Endothelial cell of umbilical vein (primary cell): ENCODE results near the gene TMEM209. TPM values are rescaled to one million over a fixed set of nuclear protein-coding genes. Genes with fewer than 3 reads are reported as not detected.

Experiments used
- BruUV-seq: library from RNA; stranded (reverse); fragments of 400-500 nt; replicated peaks from 2 replicates; lab custom pipeline; 2021; lab: Mats Ljungman, UMichigan
- CTCF ChIA-PET: fragments of 300-600, 350-600 bp; sonication (Branson Sonifier 250); formaldehyde crosslinking; loops from one replicate; lab custom pipeline; 2021; ENCODE audit warnings: antibody characterized with exemption, inconsistent platforms; lab: Charles Lee
- POLR2A ChIA-PET: fragments of 300-600, 350-600 bp; sonication (Branson Sonifier 250); formaldehyde crosslinking; loops from one replicate; lab custom pipeline; 2021; ENCODE audit warnings: antibody characterized with exemption, inconsistent platforms; lab: Charles Lee
- DNase-seq: peaks from one replicate; pipeline ENCODE4 v3.0.0-alpha.2; 2011; ENCODE audit warnings: low read depth, low spot score
- FAIRE-seq: peaks from 2 replicates; lab custom pipeline; 2011; peaks lifted over from hg19 to GRCh38; lab: Jason Lieb, UNC
- H2AFZ ChIP-seq: 2 replicates; pipeline ENCODE4 v1.6.0; 2012; ENCODE audit warnings: low read depth, low read length, control low read depth, inconsistent platforms
- H3K27ac ChIP-seq: 2 replicates; pipeline ENCODE4 v1.5.1; 2011; ENCODE audit warnings: low read depth, mild to moderate bottlenecking, control low read depth, low read length, moderate library complexity; ENCODE audit not compliant: insufficient read depth
- H3K27me3 ChIP-seq, 2 experiments: 2 replicates each; pipeline versions ENCODE4 v1.6.0 to v1.6.1; 2011; ENCODE audit warnings: low read length in 2 of 2, mixed read lengths in 1 of 2; ENCODE audit not compliant: control insufficient read depth in 2 of 2, insufficient read depth in 2 of 2
- H3K36me3 ChIP-seq, 2 experiments: 2 replicates in 1 of 2; 3 replicates in 1 of 2; pipeline ENCODE4 v1.5.1; 2011; ENCODE audit warnings: low read length in 2 of 2, mild to moderate bottlenecking in 1 of 2, moderate library complexity in 1 of 2; ENCODE audit not compliant: control insufficient read depth in 2 of 2, insufficient read depth in 2 of 2; ENCODE audit errors: extremely low read depth in 1 of 2
- H3K4me1 ChIP-seq: 3 replicates; pipeline ENCODE4 v1.5.1; 2011; ENCODE audit warnings: mild to moderate bottlenecking, low read length; ENCODE audit not compliant: control insufficient read depth, insufficient read depth; ENCODE audit errors: extremely low read depth
- H3K4me2 ChIP-seq: 2 replicates; pipeline ENCODE4 v1.6.1; 2011; ENCODE audit warnings: low read length, control low read depth, mixed read lengths; ENCODE audit not compliant: insufficient read depth
- H3K4me3 ChIP-seq, 3 experiments: fragments of 200-600 bp in 1 of 3; sonication (generic), shearing (Covaris generic) in 1 of 3; replicated peaks in 1 of 3; 2 replicates each; pipeline ENCODE4 v1.5.1; 2011 to 2016; ENCODE audit warnings: control low read depth in 3 of 3, low read length in 3 of 3, mild to moderate bottlenecking in 2 of 3, inconsistent platforms in 1 of 3, low read depth in 1 of 3, moderate library complexity in 1 of 3; ENCODE audit not compliant: insufficient read depth in 1 of 3
- H3K79me2 ChIP-seq: 2 replicates; pipeline ENCODE4 v1.6.0; 2012; ENCODE audit warnings: low read length, inconsistent platforms; ENCODE audit not compliant: control insufficient read depth, insufficient read depth
- H3K9ac ChIP-seq: replicated peaks from 2 replicates; pipeline ENCODE3; 2011; ENCODE audit warnings: low read length, control low read depth; ENCODE audit not compliant: insufficient read depth; ENCODE audit errors: extremely low read depth
- H3K9me1 ChIP-seq: replicated peaks from 3 replicates; pipeline ENCODE4 v1.6.0; 2011; ENCODE audit warnings: mild to moderate bottlenecking, low read length; ENCODE audit not compliant: control insufficient read depth, insufficient read depth; ENCODE audit errors: extremely low read depth
- H3K9me3 ChIP-seq: replicated peaks from 2 replicates; pipeline ENCODE4 v1.5.1; 2012; ENCODE audit warnings: low read length, inconsistent platforms; ENCODE audit not compliant: control insufficient read depth, insufficient read depth
- H4K20me1 ChIP-seq: replicated peaks from 2 replicates; pipeline ENCODE3; 2011; ENCODE audit warnings: mild to moderate bottlenecking, low read length; ENCODE audit not compliant: control insufficient read depth, insufficient read depth; ENCODE audit errors: extremely low read depth
- CTCF ChIP-seq, 2 donors: IDR thresholded peaks; 1 replicate in 1 of 2; 2 replicates in 1 of 2; pipeline ENCODE4 v1.5.1; 2011; ENCODE audit warnings: low read length in 2 of 2, mild to moderate bottlenecking in 2 of 2, moderate library complexity in 2 of 2, control low read depth in 1 of 2, inconsistent platforms in 1 of 2, low read depth in 1 of 2; ENCODE audit not compliant: insufficient read depth in 1 of 2; ENCODE audit errors: extremely low read depth in 1 of 2
- EZH2 ChIP-seq: IDR thresholded peaks from 2 replicates; pipeline ENCODE4 v1.6.1; 2012; ENCODE audit warnings: borderline replicate concordance, low read depth, mild to moderate bottlenecking, moderate library complexity, low read length, inconsistent platforms; ENCODE audit not compliant: severe bottlenecking
- FOS ChIP-seq: IDR thresholded peaks from 2 replicates; pipeline ENCODE4 v1.6.1; 2011; ENCODE audit warnings: mild to moderate bottlenecking, low read length, moderate library complexity, borderline replicate concordance; ENCODE audit not compliant: insufficient read depth
- GATA2 ChIP-seq: IDR thresholded peaks from 2 replicates; pipeline ENCODE4 v1.7.0; 2011; ENCODE audit warnings: low read depth, mild to moderate bottlenecking, moderate library complexity, mixed read lengths, low read length; ENCODE audit not compliant: insufficient read length, insufficient read depth
- JUN ChIP-seq: IDR thresholded peaks from 2 replicates; pipeline ENCODE4 v1.6.1; 2011; ENCODE audit warnings: borderline replicate concordance, low read depth; ENCODE audit not compliant: insufficient read length, insufficient read depth
- MYC ChIP-seq: IDR thresholded peaks from one replicate; pipeline ENCODE4 v1.6.1; 2011; ENCODE audit warnings: mild to moderate bottlenecking, low read depth, low read length
- POLR2A ChIP-seq: IDR thresholded peaks from 2 replicates; pipeline ENCODE4 v1.6.1; 2012; ENCODE audit warnings: low read depth, mild to moderate bottlenecking, control low read depth, low read length
- POLR2AphosphoS5 ChIP-seq: IDR thresholded peaks from 2 replicates; pipeline ENCODE4 v1.6.1; 2012; ENCODE audit warnings: low read depth, mild to moderate bottlenecking, control low read depth, low read length, moderate library complexity; ENCODE audit not compliant: insufficient read depth
- dilution Hi-C: fragments of 300-500 bp; cut with MboI; formaldehyde crosslinking; loops from one replicate; pipeline ENCODE4 v1.15.0; 2019; ENCODE audit warnings: low sequenced_read_pairs; ENCODE audit not compliant: extremely low pct_ligation_motif_present
- intact Hi-C: fragments of 100-400 bp; cut with micrococcal nuclease; formaldehyde crosslinking; loops from one replicate; pipeline ENCODE4 v1.10.0; 2022
- polyA plus RNA-seq, 4 experiments: library from polyadenylated mRNA; depleted of rRNA in 3 of 4; stranded (reverse) in 3 of 4; unstranded in 1 of 4; fragments of >200 nt; gene quantifications; 2 replicates each; pipeline versions ENCODE4 v1.2.1 to v1.2.3, GENCODE V29; 2011 to 2012; ENCODE audit warnings: missing spikeins in 1 of 4
- total RNA-seq: library from RNA; stranded (reverse); gene quantifications from 2 replicates; pipeline ENCODE4 v1.2.3, GENCODE V29; 2021
- TF ChIP-seq, protein P1 (sequence below): IDR thresholded peaks from 2 replicates; pipeline ENCODE4 v1.6.1; 2011; ENCODE audit not compliant: insufficient read depth, insufficient read length

TMEM209 gene
- total and polyA plus RNA-seq, 2 donors (not counting 3 experiments of a cell fraction or from before 2014, with no cell fraction given) = 13.0 to 16.6 TPM

DNA sequence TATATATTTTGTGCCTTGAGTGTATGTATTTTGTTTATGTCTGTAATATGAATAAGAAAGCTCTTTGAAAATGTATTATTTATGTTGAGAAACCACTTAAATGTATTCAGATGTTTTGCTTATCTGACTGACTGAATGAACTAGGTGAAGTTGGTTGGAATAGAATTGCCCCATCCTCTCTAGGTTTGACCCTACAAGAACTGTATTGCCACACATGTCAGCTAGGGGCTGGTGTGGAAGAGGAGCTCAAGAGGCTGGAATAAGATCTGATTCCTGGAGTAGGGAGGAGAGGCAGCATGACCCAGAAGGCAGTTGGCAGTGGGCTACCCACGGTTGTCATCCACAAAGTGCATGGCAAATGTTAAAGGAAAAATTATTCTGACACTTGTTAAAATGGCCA lies 11.5 kb upstream of the TMEM209 start:
- H3K4me2 ChIP-seq = no peak overlapping the region
- dilution Hi-C loops = no loop called here
- POLR2A ChIA-PET = no interaction called here

More for the DNA sequence above, 11.5 kb upstream of the TMEM209 start:
- FAIRE-seq (no peak), DNase-seq (no peak)
- no peak overlapping the region for H3K9ac ChIP-seq
- CTCF ChIA-PET = interaction anchor here (1.3 kb wide), 1 partner anchor 31 kb away, joined by 4 read pairs; no protein-coding TSS in a partner anchor
- no peak overlapping the region for H3K27ac ChIP-seq
- H3K4me1 ChIP-seq = no peaks in the 10 kb centered on the region
- no peaks in the 10 kb centered on the region for H4K20me1 ChIP-seq
- TF ChIP-seq JUN = no peak
- no peak for TF ChIP-seq GATA2
- TF ChIP-seq, protein P1, sequence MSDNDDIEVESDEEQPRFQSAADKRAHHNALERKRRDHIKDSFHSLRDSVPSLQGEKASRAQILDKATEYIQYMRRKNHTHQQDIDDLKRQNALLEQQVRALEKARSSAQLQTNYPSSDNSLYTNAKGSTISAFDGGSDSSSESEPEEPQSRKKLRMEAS = no peak
- no peak for TF ChIP-seq POLR2AphosphoS5
- TF ChIP-seq POLR2A = no peak
- TF ChIP-seq EZH2 = no peak
- no peak for TF ChIP-seq FOS
- TF ChIP-seq MYC = no peak
- no peak for TF ChIP-seq CTCF (IDR thresholded peaks at IDR 0.05; ENCODE audit: extremely low read depth in 1 of 2, insufficient read depth in 1 of 2, low read depth in 1 of 2, low read length in 2 of 2)
- no peaks in the 10 kb centered on the region for H3K36me3 ChIP-seq
- no peak overlapping the region for H2AFZ ChIP-seq
- no peaks in the 10 kb centered on the region for H3K79me2 ChIP-seq
- intact Hi-C loops = no loop called here
- BruUV-seq = no TSS peak
- H3K9me1 ChIP-seq = no peaks in the 10 kb centered on the region
- peaks cover 3 to 5% of the 10 kb centered on the region in 2 experiments for H3K27me3 ChIP-seq
- no peak overlapping the region for H3K4me3 ChIP-seq
- H3K9me3 ChIP-seq = no peaks in the 10 kb centered on the region
